HFF-Myc (cell line): ENCODE results near the gene DYNC1H1.

Source experiments
- DNase-seq: peaks from one replicate; pipeline ENCODE4 v3.0.0-alpha.2; 2011; ENCODE audit warnings: low read depth; ENCODE audit errors: extremely low read depth
- H3K4me3 ChIP-seq: replicated peaks from 2 replicates; pipeline ENCODE4 v1.5.1; 2011; ENCODE audit warnings: low read depth, mild to moderate bottlenecking, control low read depth, low read length
- CTCF ChIP-seq: IDR thresholded peaks from 2 replicates; pipeline ENCODE4 v1.5.1; 2012; ENCODE audit warnings: mild to moderate bottlenecking, low read depth, low read length, control low read depth; ENCODE audit errors: missing control alignments

Gene DYNC1H1

GRCh38 chr14:102005336-102005735, 41.0 kb downstream of the DYNC1H1 start:
- no peak for DNase-seq
- TF ChIP-seq CTCF: no peak
- H3K4me3 ChIP-seq: no peak overlapping the region

GRCh38 chr14:102007916-102008418, 43.6 kb downstream of the DYNC1H1 start:
- H3K4me3 ChIP-seq: no peak overlapping the region
- TF ChIP-seq CTCF: no peak
- DNase-seq: no peak

- no peak for TF ChIP-seq CTCF
- H3K4me3 ChIP-seq: no peak overlapping the region
- DNase-seq: no peak
Measured at GRCh38 chr14:102008891-102009290, 44.5 kb downstream of the DYNC1H1 start.

GRCh38 chr14:102011631-102012030, 47.3 kb downstream of the DYNC1H1 start:
- TF ChIP-seq CTCF: no peak
- no peak overlapping the region for H3K4me3 ChIP-seq
- DNase-seq: no peak

- DNase-seq: no peak
- TF ChIP-seq CTCF: no peak
Measured at GRCh38 chr14:102012336-102012735, 48.0 kb downstream of the DYNC1H1 start.

GRCh38 chr14:102013669-102014200, 49.4 kb downstream of the DYNC1H1 start:
- H3K4me3 ChIP-seq: no peak overlapping the region
- TF ChIP-seq CTCF: no peak
- DNase-seq: no peak

More at GRCh38 chr14:102012336-102012735, 48.0 kb downstream of the DYNC1H1 start:
- no peak overlapping the region for H3K4me3 ChIP-seq

GRCh38 chr14:102015045-102015685, 50.8 kb downstream of the DYNC1H1 start:
- no peak for DNase-seq
- no peak for TF ChIP-seq CTCF
- no peak overlapping the region for H3K4me3 ChIP-seq
